WTC11 (cell line): Measurements from ENCODE around the gene CTNNAL1. TPM values are rescaled to one million over a fixed set of nuclear protein-coding genes. Genes with fewer than 3 reads are reported as not detected.
"Not testable (repeated sequence)": the region's sequence is repeated elsewhere in the genome, so short reads cannot be mapped to it uniquely, and the experiment has no call there.

ENCODE experiments used
- ATAC-seq: fragments of 200-7000 bp; cut with Tn5 transposase; 2 replicates; pipeline ENCODE4 v1.10.0; 2021; ENCODE audit warnings: mild to moderate bottlenecking, moderate library complexity
- CTCF ChIA-PET: fragments of 300-600 bp; sonication (Branson Sonifier 250); formaldehyde crosslinking; loops from one replicate; lab custom pipeline; 2021; ENCODE audit warnings: antibody characterized with exemption; lab: Charles Lee
- POLR2A ChIA-PET: fragments of 350-600 bp; sonication (Branson Sonifier 250); formaldehyde crosslinking; loops from one replicate; lab custom pipeline; 2021; ENCODE audit warnings: antibody characterized with exemption; lab: Charles Lee
- DNase-seq: peaks from one replicate; pipeline ENCODE4 v3.0.0; 2021; ENCODE audit warnings: low spot score
- H3K27ac Mint-ChIP-seq: 2 replicates; pipeline ENCODE4 v1.8.0; 2021; ENCODE audit warnings: mixed read lengths
- H3K27me3 Mint-ChIP-seq: 2 replicates; pipeline ENCODE4 v1.8.0; 2021; ENCODE audit warnings: low read depth, mild to moderate bottlenecking, moderate library complexity, mixed read lengths
- H3K36me3 Mint-ChIP-seq: 2 replicates; pipeline ENCODE4 v1.8.0; 2021; ENCODE audit warnings: mixed read lengths
- H3K4me1 Mint-ChIP-seq: 2 replicates; pipeline ENCODE4 v1.8.0; 2022; ENCODE audit warnings: mixed read lengths
- H3K4me3 Mint-ChIP-seq: 2 replicates; pipeline ENCODE4 v1.8.0; 2021; ENCODE audit warnings: mild to moderate bottlenecking, moderate library complexity, mixed read lengths
- H3K9me3 Mint-ChIP-seq: 2 replicates; pipeline ENCODE4 v1.8.0; 2021; ENCODE audit warnings: mixed read lengths
- ARID4B ChIP-seq: sonication (generic); formaldehyde crosslinking; IDR thresholded peaks from 2 replicates; pipeline ENCODE4 v1.8.0; 2023; ENCODE audit warnings: missing genetic modification reagents, mild to moderate bottlenecking, borderline replicate concordance
- ERG ChIP-seq: fragments of 250-450 bp; sonication (Bioruptor Pico); IDR thresholded peaks from 2 replicates; pipeline ENCODE4 v1.8.0; 2021; ENCODE audit warnings: mild to moderate bottlenecking
- ETV6 ChIP-seq: sonication (generic); formaldehyde crosslinking; IDR thresholded peaks from 2 replicates; pipeline ENCODE4 v1.8.1; 2022; ENCODE audit warnings: mild to moderate bottlenecking, missing genetic modification reagents
- FOXJ3 ChIP-seq: sonication (generic); formaldehyde crosslinking; IDR thresholded peaks from 2 replicates; pipeline ENCODE4 v1.9.0; 2021; ENCODE audit warnings: missing genetic modification reagents, mild to moderate bottlenecking, borderline replicate concordance
- FOXP4 ChIP-seq: sonication (generic); formaldehyde crosslinking; IDR thresholded peaks from 2 replicates; pipeline ENCODE4 v1.8.0; 2022; ENCODE audit warnings: mild to moderate bottlenecking, missing genetic modification reagents
- JAZF1 ChIP-seq: fragments of 250-450 bp; sonication (Bioruptor Pico); IDR thresholded peaks from 2 replicates; pipeline ENCODE4 v1.9.0; 2021; ENCODE audit warnings: moderate library complexity, mild to moderate bottlenecking, inconsistent platforms
- NFATC4 ChIP-seq: fragments of 250-450 bp; sonication (Bioruptor Pico); IDR thresholded peaks from 2 replicates; pipeline ENCODE4 v1.9.0; 2021; ENCODE audit warnings: mild to moderate bottlenecking
- PREB ChIP-seq: sonication (generic); formaldehyde crosslinking; IDR thresholded peaks from 2 replicates; pipeline ENCODE4 v1.8.1; 2022; ENCODE audit warnings: mild to moderate bottlenecking, missing genetic modification reagents, moderate library complexity, borderline replicate concordance
- SMAD3 ChIP-seq: sonication (generic); formaldehyde crosslinking; IDR thresholded peaks from 2 replicates; pipeline ENCODE4 v1.8.0; 2022; ENCODE audit warnings: missing genetic modification reagents, mild to moderate bottlenecking, borderline replicate concordance
- ZMAT4 ChIP-seq: fragments of 250-450 bp; sonication (Bioruptor Pico); IDR thresholded peaks from 2 replicates; pipeline ENCODE4 v1.9.0; 2021; ENCODE audit warnings: mild to moderate bottlenecking
- ZNF512 ChIP-seq: sonication (generic); formaldehyde crosslinking; IDR thresholded peaks from 2 replicates; pipeline ENCODE4 v1.8.1; 2022; ENCODE audit warnings: missing genetic modification reagents, borderline replicate concordance
- ZNF671 ChIP-seq: fragments of 250-450 bp; sonication (Bioruptor Pico); IDR thresholded peaks from 2 replicates; pipeline ENCODE4 v1.8.0; 2021; ENCODE audit warnings: mild to moderate bottlenecking
- total RNA-seq: library from RNA; stranded (reverse); gene quantifications from 3 replicates; pipeline ENCODE4 v1.2.3, GENCODE V29; 2021
- TF ChIP-seq, protein P1 (sequence below): sonication (generic); formaldehyde crosslinking; IDR thresholded peaks from 2 replicates; pipeline ENCODE4 v1.8.1; 2023; ENCODE audit warnings: mild to moderate bottlenecking, missing genetic modification reagents

Gene CTNNAL1
- total RNA-seq, 1 experiment from 2014 or later: 53.1 TPM

- TF ChIP-seq ARID4B (CRISPR knock-in tag) (no peak), ZNF512 (no peak)
Observed at GRCh38 chr9:108972186-108972585, 41.1 kb downstream of the CTNNAL1 start (continued).

DNA sequence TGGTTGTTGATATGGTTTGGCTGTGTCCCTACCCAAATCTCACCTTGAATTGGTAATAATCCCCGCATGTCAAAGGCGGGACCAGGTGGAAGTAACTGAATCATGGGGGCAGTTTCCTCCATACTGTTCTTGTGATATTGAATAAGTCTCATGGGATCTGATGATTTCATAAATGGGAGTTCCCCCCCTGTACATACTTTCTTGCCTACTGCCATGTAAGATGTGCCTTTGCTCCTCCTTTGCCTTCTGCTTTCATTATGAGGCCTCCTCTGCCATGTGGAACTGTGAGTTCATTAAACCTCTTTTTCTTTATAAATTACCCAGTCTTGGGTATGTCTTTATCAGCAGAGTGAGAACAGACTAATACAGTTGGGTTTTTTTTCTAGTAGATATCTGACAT lies 41.9 kb downstream of the CTNNAL1 start:
- ATAC-seq, H3K4me3 Mint-ChIP-seq, H3K27me3 Mint-ChIP-seq, DNase-seq, H3K4me1 Mint-ChIP-seq, H3K9me3 Mint-ChIP-seq, H3K27ac Mint-ChIP-seq, POLR2A ChIA-PET: not testable (repeated sequence)
- CTCF ChIA-PET: interaction anchor here (0.6 kb wide), 1 partner anchor 226 kb away, joined by 3 read pairs; no protein-coding TSS in a partner anchor
- H3K36me3 Mint-ChIP-seq: peaks cover 16% of the 10 kb centered on the region

DNA sequence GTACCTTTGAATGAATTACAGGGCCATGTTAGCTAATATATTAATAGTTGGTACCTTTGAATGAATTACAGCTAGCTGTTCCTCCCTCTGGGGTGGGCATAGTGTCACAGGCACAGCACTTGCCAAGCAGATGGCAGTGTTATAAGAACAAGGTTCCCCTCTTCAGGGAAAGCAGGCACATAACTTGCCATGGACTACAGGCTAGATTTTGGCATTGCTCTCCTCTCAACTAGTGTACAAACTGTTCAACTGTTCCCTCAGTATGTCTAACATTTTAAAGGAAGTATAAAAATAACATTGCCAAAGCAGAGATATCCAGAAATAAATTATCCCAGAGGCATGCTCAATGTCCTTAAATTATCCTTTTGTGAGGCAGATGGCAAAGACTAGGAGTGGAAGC lies 45.4 kb downstream of the CTNNAL1 start:
- Mint-ChIP-seq H3K9me3 (peaks cover 7% of the 10 kb centered on the region; the same call in 1 of the 2 replicates), H3K4me1 (no peaks in the 10 kb centered on the region), H3K27me3 (no peaks in the 10 kb centered on the region), H3K27ac (no peak overlapping the region), H3K4me3 (no peak overlapping the region), H3K36me3 (peaks cover 19% of the 10 kb centered on the region)
- ATAC-seq: no peak
- no peak for DNase-seq
- ChIA-PET POLR2A (no interaction called here), CTCF (interaction anchor here (0.5 to 2.1 kb wide), 3 partner anchors 8 to 16 kb away, joined by 3 to 6 read pairs (median 4); no protein-coding TSS in a partner anchor)
- TF ChIP-seq ZNF671 (CRISPR knock-in tag) (no peak), NFATC4 (no peak), ETV6 (no peak), FOXJ3 (CRISPR knock-in tag) (no peak), ERG (no peak), PREB (CRISPR knock-in tag) (no peak), ZMAT4 (CRISPR knock-in tag) (no peak), SMAD3 (CRISPR knock-in tag) (no peak), JAZF1 (CRISPR knock-in tag) (no peak), FOXP4 (CRISPR knock-in tag) (no peak), ARID4B (CRISPR knock-in tag) (no peak)
- TF ChIP-seq, protein P1, sequence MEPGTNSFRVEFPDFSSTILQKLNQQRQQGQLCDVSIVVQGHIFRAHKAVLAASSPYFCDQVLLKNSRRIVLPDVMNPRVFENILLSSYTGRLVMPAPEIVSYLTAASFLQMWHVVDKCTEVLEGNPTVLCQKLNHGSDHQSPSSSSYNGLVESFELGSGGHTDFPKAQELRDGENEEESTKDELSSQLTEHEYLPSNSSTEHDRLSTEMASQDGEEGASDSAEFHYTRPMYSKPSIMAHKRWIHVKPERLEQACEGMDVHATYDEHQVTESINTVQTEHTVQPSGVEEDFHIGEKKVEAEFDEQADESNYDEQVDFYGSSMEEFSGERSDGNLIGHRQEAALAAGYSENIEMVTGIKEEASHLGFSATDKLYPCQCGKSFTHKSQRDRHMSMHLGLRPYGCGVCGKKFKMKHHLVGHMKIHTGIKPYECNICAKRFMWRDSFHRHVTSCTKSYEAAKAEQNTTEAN (CRISPR knock-in tag): no peak
